GM21619 (cell line): ENCODE data around the gene WNK3.

Source experiments
- ATAC-seq: cut with Tn5 transposase; IDR thresholded peaks from one replicate; pipeline ENCODE4 v1.9.1; 2021; ENCODE audit not compliant: unreplicated experiment

Gene WNK3

GRCh38 chrX:54171527-54172250 lies 186.2 kb downstream of the WNK3 start:
- ATAC-seq = no peak

- ATAC-seq = no peak
Observed at GRCh38 chrX:54171091-54171490, 186.8 kb downstream of the WNK3 start.

- no peak for ATAC-seq
Observed at GRCh38 chrX:54166915-54167314, 190.9 kb downstream of the WNK3 start.

- ATAC-seq = no peak
Observed at GRCh38 chrX:54157561-54157960, 200.3 kb downstream of the WNK3 start.
